GM06990 (cell line): ENCODE measurements around the gene CR1.
A peak's percentile ranks its signal among the peaks of the same experiment; 100 is the strongest.
"Not testable (repeated sequence)": the region's sequence is repeated elsewhere in the genome, so short reads cannot be mapped to it uniquely, and the experiment has no call there.

Experiments
- DNase-seq: peaks from one replicate; pipeline ENCODE4 v3.0.0-alpha.2; 2011; ENCODE audit not compliant: insufficient read length; ENCODE audit errors: extremely low read depth
- H3K27me3 ChIP-seq: replicated peaks from 2 replicates; pipeline ENCODE4 v1.6.0; 2011; ENCODE audit warnings: low read length; ENCODE audit not compliant: control insufficient read depth, insufficient read depth
- H3K36me3 ChIP-seq: 2 replicates; pipeline ENCODE4 v1.5.1; 2011; ENCODE audit warnings: low read length; ENCODE audit not compliant: control insufficient read depth, insufficient read depth
- H3K4me3 ChIP-seq: replicated peaks from 2 replicates; pipeline ENCODE4 v1.5.1; 2011; ENCODE audit warnings: low read depth, mild to moderate bottlenecking, control low read depth, low read length
- TF ChIP-seq, protein P1 (sequence below): IDR thresholded peaks from 2 replicates; pipeline ENCODE4 v1.5.1; 2011; ENCODE audit warnings: low read length, control low read depth, mild to moderate bottlenecking, inconsistent platforms; ENCODE audit not compliant: insufficient read depth, poor library complexity, severe bottlenecking

Gene CR1

DNA sequence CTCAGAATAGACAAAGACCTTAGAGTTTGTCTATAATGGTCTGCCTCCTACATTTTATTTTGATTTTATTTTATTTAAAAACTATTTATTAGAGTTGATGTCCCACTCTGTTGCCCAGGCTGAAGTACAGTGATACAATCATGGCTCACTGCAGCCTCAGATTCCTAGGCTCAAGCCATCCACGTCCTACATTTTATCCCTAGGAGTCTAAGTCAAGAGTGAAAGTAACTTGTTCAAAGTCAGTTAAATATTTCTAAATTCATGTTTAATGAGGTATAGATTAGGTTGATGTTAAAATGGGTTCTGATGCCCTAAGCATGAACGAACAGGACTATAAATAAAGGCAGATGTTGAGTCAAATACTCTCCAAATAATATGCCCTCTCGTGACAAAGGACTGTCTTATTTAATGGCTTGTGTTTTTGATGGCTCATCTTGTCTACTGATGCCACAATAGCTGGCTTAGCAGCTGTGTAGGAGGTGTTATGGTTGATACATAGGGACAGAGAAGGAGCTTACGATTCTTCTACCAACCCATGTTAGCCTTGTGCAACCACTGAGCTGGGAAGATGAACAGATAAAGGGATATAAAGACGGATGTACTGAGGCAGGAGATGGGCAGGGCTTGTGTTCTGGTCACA is 83.0 kb downstream of the CR1 start:
- no peak for DNase-seq
- Histone ChIP-seq H3K36me3 (no peaks in the 10 kb centered on the region), H3K27me3 (no peaks in the 10 kb centered on the region), H3K4me3 (no peak overlapping the region)
- TF ChIP-seq, protein P1, sequence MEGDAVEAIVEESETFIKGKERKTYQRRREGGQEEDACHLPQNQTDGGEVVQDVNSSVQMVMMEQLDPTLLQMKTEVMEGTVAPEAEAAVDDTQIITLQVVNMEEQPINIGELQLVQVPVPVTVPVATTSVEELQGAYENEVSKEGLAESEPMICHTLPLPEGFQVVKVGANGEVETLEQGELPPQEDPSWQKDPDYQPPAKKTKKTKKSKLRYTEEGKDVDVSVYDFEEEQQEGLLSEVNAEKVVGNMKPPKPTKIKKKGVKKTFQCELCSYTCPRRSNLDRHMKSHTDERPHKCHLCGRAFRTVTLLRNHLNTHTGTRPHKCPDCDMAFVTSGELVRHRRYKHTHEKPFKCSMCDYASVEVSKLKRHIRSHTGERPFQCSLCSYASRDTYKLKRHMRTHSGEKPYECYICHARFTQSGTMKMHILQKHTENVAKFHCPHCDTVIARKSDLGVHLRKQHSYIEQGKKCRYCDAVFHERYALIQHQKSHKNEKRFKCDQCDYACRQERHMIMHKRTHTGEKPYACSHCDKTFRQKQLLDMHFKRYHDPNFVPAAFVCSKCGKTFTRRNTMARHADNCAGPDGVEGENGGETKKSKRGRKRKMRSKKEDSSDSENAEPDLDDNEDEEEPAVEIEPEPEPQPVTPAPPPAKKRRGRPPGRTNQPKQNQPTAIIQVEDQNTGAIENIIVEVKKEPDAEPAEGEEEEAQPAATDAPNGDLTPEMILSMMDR = no peak

DNA sequence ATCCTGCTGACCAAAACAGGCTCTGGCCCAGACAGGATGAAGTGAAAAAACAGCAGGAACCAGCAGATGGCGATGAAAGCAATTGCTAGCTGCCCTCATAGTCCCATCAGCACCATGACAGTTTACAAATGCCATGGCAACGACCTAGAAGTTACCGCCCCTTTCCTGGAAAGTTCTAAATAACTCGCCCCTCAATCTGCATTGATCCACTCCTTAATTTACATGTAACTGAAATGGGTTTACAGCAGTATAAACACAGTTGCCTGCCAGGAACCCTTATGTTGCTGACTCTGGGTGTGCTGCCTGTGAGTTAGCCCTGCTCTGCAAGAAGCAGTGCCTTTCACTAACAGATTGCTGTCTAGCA is 83.5 kb downstream of the CR1 start:
- no peak overlapping the region for H3K4me3 ChIP-seq
- TF ChIP-seq, protein P1 = peak; percentile 61
- no peak for DNase-seq
- no peaks in the 10 kb centered on the region for H3K36me3 ChIP-seq
- H3K27me3 ChIP-seq = no peaks in the 10 kb centered on the region

DNA sequence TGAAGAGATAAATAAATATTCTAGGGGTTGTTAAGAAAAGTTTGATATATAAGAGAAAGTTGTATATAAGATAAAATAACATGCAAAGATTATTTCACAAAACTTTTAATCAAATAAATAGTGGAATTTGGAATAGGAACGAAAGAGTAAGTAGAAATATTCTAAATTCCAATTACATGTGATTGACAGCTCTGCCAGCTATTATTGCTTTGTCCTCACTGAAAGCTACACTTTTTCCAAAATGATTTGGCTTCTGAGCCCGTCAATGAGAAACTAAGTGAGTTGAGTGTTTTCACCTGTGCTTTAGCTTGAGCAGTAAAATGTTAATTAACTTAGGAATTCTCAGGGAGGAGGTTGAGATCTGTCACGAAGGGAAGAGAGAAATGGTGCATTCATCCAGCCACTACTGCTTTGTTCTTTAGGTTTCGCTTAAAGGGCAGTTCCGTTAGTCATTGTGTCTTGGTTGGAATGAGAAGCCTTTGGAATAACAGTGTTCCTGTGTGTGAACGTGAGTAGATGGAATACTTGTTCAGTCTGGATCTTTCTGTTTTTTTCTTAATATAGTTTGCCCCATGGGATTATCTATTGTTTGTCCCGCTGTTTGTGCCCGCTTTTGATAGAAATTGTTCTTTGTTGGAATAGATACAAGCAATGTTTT is 85.7 kb downstream of the CR1 start:
- TF ChIP-seq, protein P1 = no peak
- no peak for DNase-seq
- Histone ChIP-seq H3K36me3 (no peaks in the 10 kb centered on the region; the same call in 1 of the 2 replicates), H3K4me3 (no peak overlapping the region), H3K27me3 (no peaks in the 10 kb centered on the region)

DNA sequence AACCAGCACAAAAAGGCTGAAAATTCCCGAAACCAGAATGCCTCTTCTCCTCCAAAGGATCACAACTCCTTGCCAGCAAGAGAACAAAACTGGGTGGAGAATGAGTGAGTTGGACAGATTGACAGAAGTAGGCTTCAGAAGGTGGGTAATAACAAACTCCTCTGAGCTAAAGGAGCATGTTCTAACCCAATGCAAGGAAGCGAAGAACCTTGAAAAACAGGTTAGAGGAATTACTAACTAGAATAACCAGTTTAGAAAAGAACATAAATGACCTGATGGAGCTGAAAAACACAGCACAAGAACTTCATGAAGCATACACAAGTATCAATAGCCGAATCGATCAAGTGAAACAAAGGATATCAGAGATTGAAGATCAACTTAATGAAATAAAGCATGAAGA is 93.5 kb downstream of the CR1 start:
- not testable (repeated sequence) for H3K27me3 ChIP-seq, DNase-seq, H3K36me3 ChIP-seq, H3K4me3 ChIP-seq

DNA sequence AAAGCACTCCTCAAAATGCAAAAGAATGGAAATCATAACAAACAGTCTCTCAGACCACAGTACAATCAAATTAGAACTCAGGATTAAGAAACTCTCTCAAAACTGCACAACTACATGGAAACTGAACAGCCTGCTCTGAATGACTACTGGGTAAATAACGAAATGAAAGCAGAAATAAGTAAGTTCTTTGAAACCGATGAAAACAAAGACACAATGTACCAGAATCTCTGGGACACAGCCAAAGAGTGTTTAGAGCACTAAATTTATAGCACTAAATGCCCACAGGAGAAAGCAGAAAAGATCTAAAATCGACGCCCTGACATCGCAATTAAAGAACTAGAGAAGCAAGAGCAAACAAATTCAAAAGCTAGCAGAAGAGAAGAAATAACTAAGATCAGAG is 95.2 kb downstream of the CR1 start:
- H3K4me3 ChIP-seq, H3K36me3 ChIP-seq, H3K27me3 ChIP-seq, DNase-seq: not testable (repeated sequence)

DNA sequence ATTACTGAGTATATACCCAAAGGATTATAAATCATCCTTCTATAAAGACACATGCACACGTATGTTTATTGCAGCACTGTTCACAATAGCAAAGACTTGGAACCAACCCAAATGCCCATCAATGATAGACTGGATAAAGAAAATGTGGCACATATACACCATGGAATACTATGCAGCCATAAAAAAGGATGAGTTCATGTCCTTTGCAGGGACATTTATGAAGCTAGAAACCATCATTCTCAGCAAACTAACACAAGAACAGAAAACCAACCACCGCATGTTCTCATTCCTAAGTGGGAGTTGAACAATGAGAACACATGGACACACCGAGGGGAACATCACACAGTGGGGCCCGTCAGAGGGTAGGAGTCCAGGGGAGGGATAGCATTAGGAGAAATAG is 98.1 kb downstream of the CR1 start:
- not testable (repeated sequence) for H3K36me3 ChIP-seq, H3K4me3 ChIP-seq, H3K27me3 ChIP-seq, DNase-seq

DNA sequence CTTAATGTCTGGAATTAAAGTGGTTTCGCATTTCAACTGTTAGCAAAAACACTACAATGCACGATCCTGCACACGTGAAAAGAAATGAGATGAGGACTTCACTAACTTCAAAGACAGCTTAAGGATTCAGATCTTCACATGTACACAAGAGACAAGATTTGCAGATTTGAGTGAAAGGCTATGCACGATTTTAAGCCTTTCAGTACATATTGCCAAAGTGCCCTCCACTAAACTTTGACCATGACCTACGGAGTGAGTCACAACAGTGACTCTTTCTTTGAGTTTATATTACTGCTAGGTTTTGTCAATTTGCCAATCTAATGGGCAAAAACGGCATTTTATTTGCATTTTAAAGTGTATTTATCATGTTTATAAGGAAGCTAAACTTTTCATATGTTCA is 107.8 kb downstream of the CR1 start:
- no peak for DNase-seq
- H3K27me3 ChIP-seq = no peaks in the 10 kb centered on the region
- H3K4me3 ChIP-seq = no peak overlapping the region
- no peaks in the 10 kb centered on the region for H3K36me3 ChIP-seq
- TF ChIP-seq, protein P1 = no peak
